ENCODE results near the gene STARD10.

STARD10 gene

DNA sequence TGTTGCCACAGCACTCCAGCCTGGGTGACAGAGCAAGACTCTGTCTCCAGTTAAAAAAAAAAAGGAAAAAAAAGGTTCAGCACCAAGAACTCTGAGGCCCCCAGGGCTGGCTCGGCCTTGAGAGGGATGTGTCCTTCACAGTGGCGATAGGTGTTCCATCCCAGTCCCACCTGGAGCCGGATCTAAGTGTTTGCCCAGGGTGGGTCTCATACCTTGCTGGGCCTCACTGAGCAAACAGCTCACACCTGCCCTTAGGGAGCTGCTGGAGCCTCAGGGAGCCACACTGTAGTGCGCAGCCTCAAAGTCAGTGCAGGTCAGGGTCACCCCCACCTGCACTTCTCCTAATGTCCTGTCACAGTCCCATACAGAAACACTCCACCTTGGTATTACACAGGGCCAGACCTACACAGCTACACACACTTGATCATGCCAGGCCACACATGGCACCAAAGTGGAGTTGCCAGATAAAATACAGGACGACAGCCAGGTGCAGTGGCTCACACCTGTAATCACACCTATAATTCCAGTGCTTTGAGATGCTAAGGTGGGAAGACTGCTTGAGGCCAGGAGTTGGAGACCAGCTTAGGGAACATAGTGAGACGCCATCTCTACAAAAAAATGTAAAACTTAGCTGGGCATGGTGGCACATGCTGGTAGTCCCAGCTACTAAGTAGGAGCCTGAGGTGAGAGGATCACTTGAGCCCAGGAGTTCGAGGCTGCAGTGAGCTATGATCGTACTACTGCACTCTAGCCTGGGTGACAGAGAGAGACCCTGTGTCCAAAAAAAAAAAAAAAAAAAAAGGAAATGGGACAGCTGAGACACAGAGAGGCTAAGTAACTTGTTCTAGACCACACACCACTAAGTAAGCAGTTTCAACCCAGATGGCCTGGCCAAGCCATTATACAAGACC lies 7.3 kb downstream of the STARD10 start:
- in situ Hi-C loops (cut with MboI; ENCODE audit: low pct_unique_long_range_greater_than_20kb, low sequenced_read_pairs), result no loop called here
- no peak for DNase-seq

DNA sequence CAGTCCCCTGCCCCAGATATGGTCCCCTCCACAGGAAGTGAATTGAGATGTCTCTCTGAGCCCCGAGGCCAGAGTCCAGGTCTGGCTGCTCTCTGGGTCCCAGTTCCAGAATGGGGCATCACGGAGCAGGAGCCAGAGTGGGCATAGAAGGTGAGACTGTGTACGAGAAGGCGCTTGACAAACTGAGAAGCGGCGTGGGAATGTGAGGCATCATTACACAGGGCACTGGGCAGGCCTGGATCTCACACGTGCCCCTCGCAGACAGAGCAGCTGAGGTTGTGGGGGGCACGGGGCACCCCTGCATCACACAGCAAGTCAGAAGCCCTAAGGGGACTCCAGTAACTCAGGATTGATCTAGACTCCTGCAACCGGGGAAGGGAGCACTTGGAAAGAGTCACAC lies 9.2 kb downstream of the STARD10 start:
- in situ Hi-C loops (cut with MboI; ENCODE audit: low pct_unique_long_range_greater_than_20kb, low sequenced_read_pairs), result no loop called here
- DNase-seq, result no peak

DNA sequence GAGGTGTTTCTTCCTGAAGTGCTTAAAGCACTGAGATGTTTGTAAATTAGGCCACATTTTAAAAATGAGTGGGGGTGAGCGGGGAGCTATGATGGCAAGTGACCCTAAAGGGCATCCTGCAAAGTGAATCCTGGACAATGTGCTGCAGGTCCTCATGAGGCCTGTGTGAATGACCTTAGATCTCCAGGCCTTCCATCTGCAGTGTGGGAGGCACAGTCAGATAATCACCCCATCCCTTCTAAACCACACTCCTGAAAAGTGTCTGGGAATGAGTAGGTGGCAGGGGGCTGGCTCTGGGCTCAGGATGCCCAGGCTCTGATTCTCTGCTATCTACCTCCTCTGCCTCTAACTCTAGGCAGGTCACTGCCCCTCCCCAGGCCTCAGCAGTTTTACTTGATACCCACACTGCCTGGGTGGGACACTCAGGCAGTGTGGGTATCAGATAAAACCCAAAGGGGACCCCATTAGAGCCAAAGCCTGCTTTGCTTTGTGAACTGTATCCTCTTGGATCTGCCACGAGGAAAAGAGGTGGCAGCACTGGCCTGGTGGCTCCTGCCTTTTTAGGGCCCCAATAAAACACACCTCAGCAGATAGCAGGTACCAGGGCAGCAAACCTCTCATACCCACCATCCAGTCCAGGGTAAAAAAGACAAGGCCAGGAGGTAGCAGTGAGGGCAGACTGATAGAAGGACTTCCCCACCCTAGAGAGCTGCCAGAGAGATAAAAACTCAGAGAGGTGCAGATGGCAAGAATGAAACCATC lies 10.5 kb downstream of the STARD10 start:
- DNase-seq, result no peak
- in situ Hi-C loops (cut with MboI; ENCODE audit: low pct_unique_long_range_greater_than_20kb, low sequenced_read_pairs), result no loop called here

DNA sequence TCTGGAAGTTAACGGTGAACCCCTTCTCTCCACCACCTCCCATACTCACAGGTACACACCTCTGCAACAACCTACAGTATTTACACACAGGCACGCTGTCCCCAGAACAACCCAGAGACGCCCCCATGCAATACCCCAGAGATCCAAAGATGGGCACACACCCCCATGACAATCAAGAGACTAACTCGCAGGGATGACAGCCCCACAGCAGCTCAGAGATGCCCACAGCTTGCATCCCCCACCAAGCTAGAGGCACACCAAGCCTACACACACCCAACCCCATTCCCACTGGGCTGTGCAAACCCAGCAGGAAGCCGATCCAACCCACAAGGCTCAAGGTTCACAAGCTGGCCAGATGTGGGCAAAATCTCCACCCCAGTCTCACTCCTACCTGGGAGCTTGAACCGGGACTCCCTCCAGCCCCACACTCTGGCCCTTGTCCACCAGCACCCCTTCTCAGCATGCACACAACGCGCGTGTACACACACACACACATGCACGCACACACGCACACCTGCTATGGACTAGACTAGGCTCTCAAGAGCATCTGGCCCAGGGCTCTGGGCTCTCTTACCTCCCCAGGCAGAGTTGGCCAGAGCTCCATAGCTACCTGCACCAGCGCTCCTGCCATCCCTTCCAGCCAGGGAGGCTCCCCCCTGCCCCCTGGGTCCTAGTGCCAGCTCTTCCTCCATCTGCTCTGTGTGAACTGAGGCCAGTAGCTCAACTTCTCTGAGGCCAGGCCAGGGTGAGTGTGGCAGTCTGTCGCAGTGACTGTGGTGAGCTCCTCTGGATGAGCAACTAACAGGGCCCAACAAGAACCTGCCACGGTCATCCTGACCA lies 11.5 kb downstream of the STARD10 start:
- in situ Hi-C loops (cut with MboI; ENCODE audit: low pct_unique_long_range_greater_than_20kb, low sequenced_read_pairs), result no loop called here

DNA sequence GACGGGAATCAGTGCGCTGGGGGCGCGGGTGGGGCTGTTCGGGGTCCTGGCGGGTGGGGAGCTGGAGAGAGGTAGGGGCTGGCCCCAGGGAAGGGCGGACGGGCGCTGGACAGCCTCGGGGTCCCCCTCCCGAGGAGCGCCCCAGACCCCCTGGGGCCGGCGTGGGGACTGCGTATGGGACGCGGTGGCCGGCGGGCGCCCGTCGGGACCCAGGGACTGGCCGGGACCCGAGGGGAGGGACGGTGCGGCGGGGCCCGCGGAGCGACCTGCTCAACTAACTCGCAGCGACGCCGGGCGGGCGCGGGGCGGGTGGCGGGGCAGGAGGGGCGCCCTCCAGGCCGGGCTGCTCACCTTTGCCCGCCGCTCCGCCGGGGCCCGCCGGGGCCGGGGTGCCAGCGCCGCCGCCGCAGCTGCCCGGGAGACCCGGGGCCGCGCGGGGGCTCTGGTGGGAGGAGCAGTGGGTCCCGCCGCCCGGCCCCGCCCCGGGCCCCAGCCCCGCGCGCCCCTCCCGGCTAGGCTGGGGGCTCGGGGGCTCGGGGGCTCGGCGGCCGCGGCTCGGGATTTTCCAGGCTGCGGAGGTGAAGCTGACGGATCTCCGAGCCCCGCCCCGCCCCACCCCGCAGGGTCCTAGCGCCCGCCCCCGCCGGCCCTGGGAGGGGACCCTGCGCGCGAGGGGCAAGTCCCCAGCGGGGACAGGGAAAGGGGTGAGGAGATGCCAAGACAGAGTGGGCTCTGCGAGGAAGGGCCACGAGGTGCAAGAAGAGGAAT lies 12.3 kb downstream of the STARD10 start:
- in situ Hi-C loops (cut with MboI; ENCODE audit: low pct_unique_long_range_greater_than_20kb, low sequenced_read_pairs), result no loop called here
- DNase-seq, result no peak

More for the DNA sequence above, 11.5 kb downstream of the STARD10 start:
- DNase-seq, result no peak

DNA sequence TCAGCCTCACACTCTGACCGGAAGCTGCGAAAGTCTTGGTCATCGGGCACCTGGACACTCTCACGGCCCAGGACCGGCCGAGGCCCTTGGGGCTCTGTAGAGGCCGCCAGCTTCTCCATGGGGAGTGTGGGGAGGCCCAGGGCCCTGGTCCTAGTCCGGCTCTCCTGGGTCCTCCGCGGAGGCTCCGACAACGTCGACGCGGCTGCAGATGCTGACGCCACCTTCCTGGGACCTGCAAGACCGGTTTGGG lies 12.9 kb downstream of the STARD10 start:
- in situ Hi-C loops (cut with MboI; ENCODE audit: low pct_unique_long_range_greater_than_20kb, low sequenced_read_pairs), result no loop called here
- DNase-seq, result no peak

DNA sequence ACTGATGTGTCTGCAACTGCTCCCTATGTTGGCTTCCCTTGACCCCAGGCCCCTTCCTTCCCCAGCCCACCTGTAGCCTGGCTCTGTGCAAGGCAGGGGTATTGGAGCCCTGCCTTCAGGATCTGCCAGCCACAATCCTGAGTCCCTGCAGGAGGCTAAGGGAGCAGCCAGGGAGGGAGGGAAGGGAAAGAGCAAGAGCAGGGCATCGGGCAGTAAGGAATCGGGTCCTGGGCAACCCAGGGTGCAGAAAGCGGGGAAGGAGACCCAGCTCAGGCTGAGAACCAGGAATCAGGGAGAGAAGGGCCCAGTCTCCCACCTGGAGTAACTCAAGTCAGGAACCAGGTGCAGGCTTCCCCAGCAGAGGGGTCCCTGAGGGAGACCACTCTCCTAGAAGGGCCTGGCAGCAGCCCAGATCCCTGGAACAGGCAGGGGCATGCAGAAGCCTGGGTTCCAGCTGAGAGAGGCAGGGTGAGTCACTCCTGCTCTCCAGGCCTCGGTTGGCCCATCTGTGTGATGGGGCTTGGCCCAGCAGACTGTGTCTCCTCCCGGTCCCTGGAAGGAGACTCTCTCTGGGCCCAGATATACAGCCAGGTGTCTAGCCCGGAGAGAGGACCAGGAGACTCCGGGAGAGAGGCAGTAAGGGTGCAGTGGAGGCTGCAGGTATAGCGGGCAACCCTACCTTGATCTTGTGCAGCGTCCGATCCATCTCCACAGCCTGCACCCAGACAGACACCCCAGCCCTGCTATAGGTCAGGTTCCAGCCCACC lies 13.4 kb downstream of the STARD10 start:
- in situ Hi-C loops (cut with MboI; ENCODE audit: low pct_unique_long_range_greater_than_20kb, low sequenced_read_pairs), result no loop called here
- DNase-seq, result no peak

DNA sequence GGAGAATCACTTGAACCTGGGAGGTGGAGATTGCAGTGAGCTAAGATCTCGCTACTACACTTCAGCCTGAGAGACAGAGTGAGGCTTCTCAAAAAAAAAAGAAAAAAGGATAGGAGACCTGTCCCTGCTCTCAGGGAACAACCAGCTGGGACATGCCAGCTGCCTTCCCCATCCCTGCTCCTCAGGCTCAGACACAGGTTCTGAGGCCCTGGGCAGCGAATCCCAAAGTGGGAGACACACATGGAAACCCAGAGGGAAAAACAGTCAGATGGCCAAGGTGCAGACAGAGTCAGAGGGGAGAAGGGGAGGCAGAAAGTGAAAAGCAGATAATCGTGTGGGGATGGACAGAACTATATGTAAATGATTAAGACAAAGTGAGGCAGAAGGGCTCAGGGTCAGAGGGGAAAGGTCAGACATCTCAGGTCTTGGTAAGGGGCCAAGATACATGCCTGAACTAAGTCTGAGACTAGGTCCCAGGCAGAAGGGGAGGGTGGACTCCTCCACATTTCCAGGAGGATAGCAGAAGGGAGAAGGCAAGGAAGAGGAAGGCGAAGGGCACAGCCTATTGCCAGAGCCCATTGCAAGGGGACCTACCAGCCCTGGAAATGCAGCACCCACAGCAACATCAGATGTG lies 14.2 kb downstream of the STARD10 start:
- in situ Hi-C loops (cut with MboI; ENCODE audit: low pct_unique_long_range_greater_than_20kb, low sequenced_read_pairs), result no loop called here
- no peak for DNase-seq

DNA sequence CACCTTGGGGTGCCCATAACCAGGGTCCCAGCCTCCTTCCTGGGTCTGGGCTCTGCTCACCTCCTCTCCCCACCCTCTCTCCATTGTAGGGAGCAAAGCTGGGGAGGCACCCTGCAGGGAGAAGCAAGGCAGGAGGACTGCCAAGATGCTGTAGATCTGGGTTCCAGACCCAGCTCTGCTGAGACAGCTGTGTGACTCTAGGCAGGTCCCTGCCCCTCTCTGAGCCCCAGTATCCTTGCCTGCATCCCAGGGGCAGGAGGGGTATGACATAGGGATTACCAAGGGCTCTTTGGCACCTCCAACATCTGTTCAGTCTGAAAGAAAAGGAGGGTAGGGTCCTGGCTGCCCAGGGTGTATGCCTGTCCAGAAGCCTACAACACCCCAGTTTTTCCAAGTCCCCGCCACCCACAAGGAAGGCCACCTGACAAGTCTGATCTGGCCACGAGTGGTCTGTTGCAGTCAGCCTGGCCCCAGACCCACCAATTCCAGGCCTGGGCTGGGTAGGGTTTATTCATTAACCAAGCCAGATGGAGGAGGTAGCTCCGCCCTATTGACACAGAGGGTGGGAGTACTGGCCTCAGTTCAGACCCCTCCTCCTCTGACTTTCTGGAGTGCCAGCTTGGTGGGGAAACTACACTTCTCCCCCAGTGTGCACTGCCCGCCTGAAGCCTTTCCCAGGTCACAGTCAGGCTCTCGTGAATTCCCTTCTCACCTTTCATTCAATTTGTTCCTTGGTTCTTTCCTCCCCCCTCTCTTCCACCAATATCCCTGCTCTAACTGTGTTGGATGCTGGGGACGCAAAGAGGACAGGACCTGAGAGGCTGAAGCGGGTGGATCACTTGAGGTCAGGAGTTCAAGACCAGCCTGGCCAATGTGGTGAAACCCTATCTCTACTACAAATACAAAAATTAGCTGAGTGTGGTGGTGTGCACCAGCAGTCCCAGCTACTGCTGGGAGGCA lies 15.0 kb downstream of the STARD10 start:
- DNase-seq, result no peak
- in situ Hi-C loops (cut with MboI; ENCODE audit: low pct_unique_long_range_greater_than_20kb, low sequenced_read_pairs), result no loop called here

DNA sequence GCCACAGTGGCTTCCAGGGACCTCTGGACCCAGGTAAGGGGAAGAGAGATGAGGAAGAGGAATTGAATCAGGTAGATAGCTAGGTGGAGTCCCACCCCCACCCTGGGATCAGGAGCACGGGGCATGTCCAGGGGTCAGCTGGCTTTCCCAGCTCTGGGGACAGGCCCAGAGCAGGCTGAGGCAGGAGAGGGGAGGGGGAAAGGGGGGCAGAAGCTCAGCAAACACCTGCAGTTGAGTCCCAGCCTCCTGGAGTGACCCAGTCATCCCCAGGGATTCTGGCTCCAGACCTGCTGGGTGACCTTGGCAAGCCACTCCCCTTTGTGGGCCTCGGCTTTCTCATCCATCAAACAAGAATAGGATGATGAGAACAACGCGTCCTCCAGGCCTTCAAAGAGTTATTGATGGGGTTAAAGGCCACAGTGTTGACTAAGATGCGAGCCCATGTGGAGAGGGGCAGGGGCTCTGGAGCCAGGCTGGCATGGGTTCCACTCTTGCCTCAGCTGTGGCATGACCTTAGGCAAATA lies 16.0 kb downstream of the STARD10 start:
- in situ Hi-C loops (cut with MboI; ENCODE audit: low pct_unique_long_range_greater_than_20kb, low sequenced_read_pairs), result no loop called here
- DNase-seq, result no peak

DNA sequence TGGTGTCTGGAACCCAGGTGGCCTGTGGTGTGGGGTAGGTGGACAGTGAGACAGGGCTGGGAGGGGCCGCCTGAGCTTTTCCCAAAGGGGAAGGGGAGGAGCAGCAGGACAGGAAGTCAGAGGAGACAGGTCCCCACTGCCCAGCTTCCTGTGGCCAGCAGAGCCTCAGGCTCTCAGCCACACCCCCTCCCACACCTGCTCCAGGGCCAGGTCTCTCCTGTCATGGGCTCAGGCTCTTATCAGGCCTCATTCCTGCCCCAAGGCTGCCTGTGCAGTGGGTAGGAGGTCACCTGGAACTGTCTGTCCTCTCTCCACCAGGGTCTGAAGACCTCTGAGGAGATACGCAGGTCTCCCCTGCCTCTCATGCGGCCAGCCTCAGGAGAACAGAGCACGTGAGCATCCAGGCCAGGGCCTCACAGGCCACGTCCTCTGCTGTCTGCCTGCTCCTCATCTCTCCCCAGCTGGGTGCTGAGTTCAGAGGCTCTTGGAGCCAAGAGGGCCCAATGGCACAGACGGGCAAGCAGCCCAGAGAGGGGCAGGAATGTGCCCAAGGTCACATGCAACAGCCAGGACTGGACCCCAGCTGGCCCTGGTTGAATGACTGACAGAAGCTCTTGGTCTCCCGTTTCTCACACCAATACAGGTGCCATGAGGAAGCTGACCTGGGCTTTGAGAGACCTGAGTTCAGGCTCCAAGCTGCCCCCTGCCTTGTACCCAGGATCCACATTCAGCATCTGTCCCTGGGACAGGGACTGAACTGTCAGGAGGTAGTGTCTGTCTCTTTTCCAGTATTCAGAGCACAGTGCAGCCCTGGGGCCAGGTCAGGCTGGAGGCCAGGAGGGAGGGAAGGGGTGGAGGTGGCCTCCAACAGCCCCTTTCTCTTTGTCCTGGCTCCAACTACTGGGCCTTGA lies 16.7 kb downstream of the STARD10 start:
- in situ Hi-C loops (cut with MboI; ENCODE audit: low pct_unique_long_range_greater_than_20kb, low sequenced_read_pairs), result no loop called here
- no peak for DNase-seq

DNA sequence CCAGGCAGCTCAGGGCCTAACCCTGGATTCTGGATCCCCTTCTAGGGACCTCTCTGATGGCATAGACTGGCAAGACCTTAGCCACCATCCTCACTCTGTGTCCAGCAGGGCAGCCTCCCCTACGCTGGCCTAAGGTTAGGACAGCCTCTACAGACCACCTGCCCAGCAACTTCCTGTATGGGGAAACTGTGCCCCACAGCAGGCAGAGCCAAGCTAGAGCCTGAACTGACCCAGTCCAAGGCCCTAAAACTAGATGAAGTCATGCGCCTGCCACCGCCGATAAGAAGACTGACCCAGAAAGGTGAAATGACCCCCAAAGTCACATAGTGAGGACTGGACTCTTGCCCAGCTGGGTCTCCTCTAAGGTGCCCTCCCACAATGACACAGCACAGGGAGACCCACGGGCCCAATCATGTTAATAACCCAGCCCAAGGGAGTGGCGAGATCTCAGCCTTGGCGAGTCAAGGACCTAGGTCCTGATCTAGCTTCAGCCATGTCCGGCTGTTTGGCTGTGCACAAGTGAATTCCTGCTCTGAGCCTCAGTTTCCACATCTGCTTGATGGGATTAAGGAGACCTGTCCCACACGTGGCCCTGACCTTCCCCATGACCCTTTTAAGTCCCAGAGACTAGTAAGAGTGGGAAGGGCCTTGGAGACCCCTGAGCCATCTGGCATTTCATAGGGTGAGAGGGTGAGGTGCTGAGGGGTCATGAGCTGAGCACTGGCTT lies 17.6 kb downstream of the STARD10 start:
- in situ Hi-C loops (cut with MboI; ENCODE audit: low pct_unique_long_range_greater_than_20kb, low sequenced_read_pairs), result no loop called here
- no peak for DNase-seq

DNA sequence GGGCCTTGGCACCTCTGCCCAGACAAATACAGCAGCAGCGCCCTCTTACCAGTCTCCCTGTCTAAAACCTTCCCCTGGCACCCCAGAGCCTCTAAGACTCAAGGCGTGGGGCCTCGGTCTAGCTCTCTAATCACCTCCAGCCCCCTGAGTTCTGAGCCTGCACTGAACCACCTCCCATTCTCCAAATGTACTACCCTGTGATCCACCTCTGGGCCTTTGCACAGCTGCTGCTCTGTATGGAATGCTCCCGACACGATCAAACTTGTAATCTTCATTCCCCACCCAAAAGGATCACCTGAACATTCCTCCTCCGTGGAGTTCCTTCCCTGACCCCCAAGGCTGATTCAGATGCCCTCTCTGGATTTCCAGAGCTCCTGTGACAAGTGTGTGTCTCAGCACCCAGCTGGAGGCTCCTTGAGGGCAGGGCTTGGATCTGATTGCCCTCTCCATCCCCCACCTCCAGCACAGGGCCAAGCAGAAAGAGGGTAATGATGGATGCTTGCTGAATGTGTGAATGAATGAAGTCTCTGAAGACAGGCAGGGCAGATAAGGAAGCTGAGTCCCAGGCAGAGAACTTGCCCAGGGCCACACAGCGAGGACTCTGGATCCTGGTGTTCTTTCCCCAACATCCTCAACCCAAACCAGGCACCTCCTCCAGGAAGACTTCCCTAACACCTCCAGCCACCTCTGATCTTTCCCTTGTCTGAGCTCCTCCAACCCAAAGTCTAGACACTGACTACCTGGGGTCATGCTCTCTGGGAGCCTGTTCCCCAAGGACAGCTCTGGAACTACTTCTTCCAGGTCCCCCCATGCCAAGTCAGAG lies 18.3 kb downstream of the STARD10 start:
- DNase-seq, result no peak

DNA sequence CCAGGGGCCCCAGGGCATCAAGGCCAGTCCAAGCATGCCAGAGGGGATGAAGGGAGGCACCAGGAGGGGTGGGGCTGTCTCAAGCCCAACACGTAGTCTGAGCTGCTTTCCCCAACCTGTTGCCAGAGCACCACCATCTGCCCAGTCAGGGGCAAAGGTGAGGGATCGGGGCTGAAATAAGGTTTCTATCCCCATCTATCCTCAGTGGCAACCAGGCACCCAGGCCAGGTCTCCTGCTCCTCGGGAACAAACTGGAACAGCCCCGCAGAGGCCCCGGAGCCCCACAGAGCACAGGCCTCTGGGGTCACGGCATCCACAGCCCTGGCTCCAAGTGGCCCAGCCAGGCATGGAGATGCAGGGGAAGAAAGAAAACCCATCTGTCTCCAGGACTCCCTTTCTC lies 19.3 kb downstream of the STARD10 start:
- DNase-seq, result no peak
- in situ Hi-C loops (cut with MboI; ENCODE audit: low pct_unique_long_range_greater_than_20kb, low sequenced_read_pairs), result no loop called here

More for the DNA sequence above, 18.3 kb downstream of the STARD10 start:
- in situ Hi-C loops (cut with MboI; ENCODE audit: low pct_unique_long_range_greater_than_20kb, low sequenced_read_pairs), result no loop called here
